HEK293T (cell line): ENCODE measurements around the gene XPO5.

Source experiments
- CTCF ChIA-PET: fragments of 350-600 bp; formaldehyde crosslinking; extraction: SDS; loops from one replicate; lab custom pipeline; 2021; ENCODE audit warnings: antibody characterized with exemption, inconsistent platforms; lab: Yijun Ruan, JAX
- POLR2A ChIA-PET: fragments of 350-600 bp; formaldehyde crosslinking; extraction: SDS; loops from one replicate; lab custom pipeline; 2020; ENCODE audit warnings: antibody characterized with exemption, inconsistent platforms; lab: Yijun Ruan, JAX
- DNase-seq: peaks from one replicate; pipeline ENCODE4 v3.0.0; 2012; ENCODE audit warnings: mixed read lengths; ENCODE audit errors: extremely low spot score
- ARNT ChIP-seq: fragments of 450-650 bp; IDR thresholded peaks from 2 replicates; pipeline ENCODE4 v1.6.1; 2017; ENCODE audit warnings: mild to moderate bottlenecking
- BHLHE40 ChIP-seq: fragments of 450-650 bp; IDR thresholded peaks from 2 replicates; pipeline ENCODE4 v1.6.1; 2016; ENCODE audit warnings: mild to moderate bottlenecking, moderate library complexity, borderline replicate concordance
- CTBP1 ChIP-seq: fragments of 450-650 bp; IDR thresholded peaks from 2 replicates; pipeline ENCODE4 v1.6.1; 2016; ENCODE audit warnings: borderline replicate concordance
- ELF4 ChIP-seq: fragments of 450-650 bp; IDR thresholded peaks from 2 replicates; pipeline ENCODE4 v1.6.1; 2017; ENCODE audit warnings: antibody characterized with exemption
- FOXA1 ChIP-seq: fragments of 450-650 bp; IDR thresholded peaks from 2 replicates; pipeline ENCODE4 v1.6.1; 2016; ENCODE audit warnings: mild to moderate bottlenecking
- FOXK2 ChIP-seq: fragments of 450-650 bp; IDR thresholded peaks from 2 replicates; pipeline ENCODE4 v1.6.1; 2016; ENCODE audit warnings: mild to moderate bottlenecking
- FOXM1 ChIP-seq: fragments of 450-650 bp; IDR thresholded peaks from 2 replicates; pipeline ENCODE4 v1.6.1; 2017; ENCODE audit warnings: mild to moderate bottlenecking, borderline replicate concordance
- HDGF ChIP-seq: fragments of 450-650 bp; IDR thresholded peaks from 2 replicates; pipeline ENCODE4 v1.6.1; 2017; ENCODE audit warnings: antibody characterized with exemption, borderline replicate concordance
- L3MBTL2 ChIP-seq: fragments of 450-650 bp; conservative IDR thresholded peaks from 2 replicates; pipeline ENCODE4 v1.6.1; 2016; ENCODE audit warnings: mild to moderate bottlenecking
- LEF1 ChIP-seq: fragments of 450-650 bp; IDR thresholded peaks from 2 replicates; pipeline ENCODE4 v1.6.1; 2017; ENCODE audit warnings: mild to moderate bottlenecking, borderline replicate concordance
- NFRKB ChIP-seq: fragments of 450-650 bp; IDR thresholded peaks from 2 replicates; pipeline ENCODE4 v1.6.1; 2016; ENCODE audit warnings: mild to moderate bottlenecking, moderate library complexity
- SP1 ChIP-seq: fragments of 450-650 bp; IDR thresholded peaks from 2 replicates; pipeline ENCODE4 v1.6.1; 2017
- SUZ12 ChIP-seq: fragments of 450-650 bp; IDR thresholded peaks from 2 replicates; pipeline ENCODE4 v1.6.1; 2016; ENCODE audit warnings: mild to moderate bottlenecking
- TARDBP ChIP-seq: fragments of 450-650 bp; IDR thresholded peaks from 2 replicates; pipeline ENCODE4 v1.6.1; 2016
- ZNF384 ChIP-seq: fragments of 450-650 bp; IDR thresholded peaks from 2 replicates; pipeline ENCODE4 v1.6.1; 2016
- TF ChIP-seq, protein P1 (sequence below): fragments of 450-650 bp; IDR thresholded peaks from 2 replicates; pipeline ENCODE4 v1.6.1; 2016

XPO5 gene

GRCh38 chr6:43609402-43609801, 33.6 kb upstream of the XPO5 start:
- POLR2A ChIA-PET, result interaction anchor here (2.1 kb wide), 1 partner anchor 20 kb away, joined by 9 read pairs; the partner anchor contains the start of gene GTPBP2
- CTCF ChIA-PET, result interaction anchor here (1.2 to 1.4 kb wide), 2 partner anchors 20 to 469 kb away, joined by 4 read pairs; partner anchors contain the start of gene GTPBP2
- DNase-seq, result no peak

GRCh38 chr6:43608807-43609206, 33.0 kb upstream of the XPO5 start:
- CTCF ChIA-PET, result interaction anchor here (0.7 to 1.4 kb wide), 9 partner anchors 11 to 470 kb away, joined by 3 to 4 read pairs (median 3); partner anchors contain the start of gene GTPBP2
- TF ChIP-seq NFRKB, result no peak
- TF ChIP-seq FOXM1, result no peak
- TF ChIP-seq FOXK2, result no peak
- no peak for TF ChIP-seq ELF4
- no peak for TF ChIP-seq TARDBP
- TF ChIP-seq L3MBTL2, result no peak
- TF ChIP-seq HDGF, result no peak
- no peak for TF ChIP-seq ARNT
- no peak for TF ChIP-seq SUZ12
- no peak for TF ChIP-seq SP1
- DNase-seq, result no peak
- POLR2A ChIA-PET, result interaction anchor here (0.8 to 2.1 kb wide), 3 partner anchors 14 to 21 kb away, joined by 3 to 9 read pairs (median 5); partner anchors contain the start of gene GTPBP2

More at GRCh38 chr6:43609402-43609801, 33.6 kb upstream of the XPO5 start:
- TF ChIP-seq ZNF384, result no peak
- TF ChIP-seq ELF4, result no peak
- TF ChIP-seq ARNT, result no peak
- TF ChIP-seq SP1, result no peak
- no peak for TF ChIP-seq HDGF
- TF ChIP-seq CTBP1, result no peak
- no peak for TF ChIP-seq SUZ12
- TF ChIP-seq FOXK2, result no peak
- TF ChIP-seq, protein P1, sequence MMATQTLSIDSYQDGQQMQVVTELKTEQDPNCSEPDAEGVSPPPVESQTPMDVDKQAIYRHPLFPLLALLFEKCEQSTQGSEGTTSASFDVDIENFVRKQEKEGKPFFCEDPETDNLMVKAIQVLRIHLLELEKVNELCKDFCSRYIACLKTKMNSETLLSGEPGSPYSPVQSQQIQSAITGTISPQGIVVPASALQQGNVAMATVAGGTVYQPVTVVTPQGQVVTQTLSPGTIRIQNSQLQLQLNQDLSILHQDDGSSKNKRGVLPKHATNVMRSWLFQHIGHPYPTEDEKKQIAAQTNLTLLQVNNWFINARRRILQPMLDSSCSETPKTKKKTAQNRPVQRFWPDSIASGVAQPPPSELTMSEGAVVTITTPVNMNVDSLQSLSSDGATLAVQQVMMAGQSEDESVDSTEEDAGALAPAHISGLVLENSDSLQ, result no peak
- TF ChIP-seq BHLHE40, result no peak
- no peak for TF ChIP-seq FOXA1
- TF ChIP-seq TARDBP, result no peak
- no peak for TF ChIP-seq FOXM1
- no peak for TF ChIP-seq LEF1
- TF ChIP-seq L3MBTL2, result no peak
- no peak for TF ChIP-seq NFRKB

- DNase-seq, result peak; percentile 71
- ChIA-PET CTCF (interaction anchor here (0.6 to 1.4 kb wide), 11 partner anchors 9 to 471 kb away, joined by 3 to 4 read pairs (median 3); partner anchors contain the start of gene GTPBP2), POLR2A (interaction anchor here (0.8 to 2.1 kb wide), 3 partner anchors 14 to 21 kb away, joined by 3 to 9 read pairs (median 5); partner anchors contain the start of gene GTPBP2)
- TF ChIP-seq FOXM1 (no peak), ZNF384 (peak; percentile 83)
Measured at GRCh38 chr6:43608310-43608763, 32.5 kb upstream of the XPO5 start.

GRCh38 chr6:43606019-43606418, 30.2 kb upstream of the XPO5 start:
- no peak for DNase-seq
- ChIA-PET CTCF (interaction anchor here (0.7 kb wide), 1 partner anchor 342 kb away, joined by 5 read pairs; no protein-coding TSS in a partner anchor), POLR2A (interaction anchor here (0.6 to 1.5 kb wide), 2 partner anchors 17 to 29 kb away, joined by 3 read pairs; no protein-coding TSS in a partner anchor)
- TF ChIP-seq TARDBP (no peak), SUZ12 (no peak), CTBP1 (no peak), L3MBTL2 (no peak), BHLHE40 (no peak), ELF4 (no peak), LEF1 (no peak), ARNT (no peak)
- TF ChIP-seq, protein P1, result no peak

GRCh38 chr6:43604174-43604573, 28.3 kb upstream of the XPO5 start:
- ChIA-PET POLR2A (no interaction called here), CTCF (no interaction called here)
- TF ChIP-seq NFRKB (no peak), ARNT (no peak), CTBP1 (no peak), L3MBTL2 (no peak), ELF4 (no peak), TARDBP (no peak), SUZ12 (no peak), FOXK2 (no peak), LEF1 (no peak), BHLHE40 (no peak), ZNF384 (no peak), HDGF (no peak)
- TF ChIP-seq, protein P1, result no peak
- no peak for DNase-seq

DNA sequence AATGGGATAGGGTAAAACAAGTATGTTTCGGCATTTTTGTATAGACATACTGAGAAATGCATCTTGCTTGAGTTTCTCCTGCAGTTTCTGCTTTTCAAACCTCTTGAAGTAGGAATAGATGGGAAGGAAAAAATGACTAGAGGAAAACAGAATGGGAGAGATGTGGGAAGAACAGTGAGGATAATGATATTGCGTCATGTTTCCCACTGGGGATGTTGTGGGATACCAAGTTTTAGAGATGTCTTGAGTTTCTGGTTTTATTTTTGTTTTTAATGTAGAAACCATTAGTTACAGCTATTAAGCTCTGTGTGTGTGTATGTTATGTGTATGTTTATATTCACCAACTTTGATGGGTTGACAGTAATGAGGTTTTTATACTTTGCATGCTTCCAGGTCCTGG, 24.8 kb upstream of the XPO5 start:
- TF ChIP-seq CTBP1, result no peak
- TF ChIP-seq, protein P1, result no peak
- TF ChIP-seq FOXA1, result no peak
- no peak for TF ChIP-seq BHLHE40
- no peak for TF ChIP-seq SUZ12
- no peak for TF ChIP-seq ZNF384
- TF ChIP-seq L3MBTL2, result no peak
- no peak for TF ChIP-seq HDGF
- TF ChIP-seq SP1, result no peak
- TF ChIP-seq TARDBP, result no peak
- TF ChIP-seq ELF4, result no peak
- TF ChIP-seq ARNT, result no peak
- no peak for TF ChIP-seq NFRKB
- TF ChIP-seq LEF1, result no peak
- no peak for TF ChIP-seq FOXM1
- no peak for TF ChIP-seq FOXK2
- POLR2A ChIA-PET, result interaction anchor here (1.4 kb wide), 1 partner anchor 29 kb away, joined by 3 read pairs; the partner anchor contains the start of gene GTPBP2
- CTCF ChIA-PET, result interaction anchor here (0.7 kb wide), 1 partner anchor 10 kb away, joined by 5 read pairs; no protein-coding TSS in a partner anchor
- DNase-seq, result no peak
